Activated T-helper 2 cell treated with anti-CD3 and anti-CD28 coated beads, Interferon-gamma antibody, Interleukin-2, Interleukin-4, amounts not matched to agents 10 μg/mL and 5 μg/mL and 100 μg/mL, durations not matched to agents 14 hours and 24 hours and 36 hours (primary cell): ENCODE data around the gene GRK1. TPM values are rescaled to one million over a fixed set of nuclear protein-coding genes. Genes with fewer than 3 reads are reported as not detected.

Experiments used
- DNase-seq: peaks from one replicate; pipeline ENCODE4 v3.0.0; 2021; ENCODE audit warnings: low spot score
- H3K27ac Mint-ChIP-seq: one replicate; pipeline ENCODE4 v1.8.0; 2021; ENCODE audit warnings: mixed read lengths
- H3K27me3 Mint-ChIP-seq: one replicate; pipeline ENCODE4 v1.8.0; 2021; ENCODE audit warnings: low read depth, mixed read lengths
- H3K36me3 Mint-ChIP-seq: one replicate; pipeline ENCODE4 v1.8.0; 2021; ENCODE audit warnings: low read depth, mixed read lengths
- H3K4me1 Mint-ChIP-seq: one replicate; pipeline ENCODE4 v1.8.0; 2021; ENCODE audit warnings: low read depth, mixed read lengths
- H3K4me3 Mint-ChIP-seq: one replicate; pipeline ENCODE4 v1.8.0; 2021; ENCODE audit warnings: low read depth, mild to moderate bottlenecking, moderate library complexity, mixed read lengths
- H3K9me3 Mint-ChIP-seq: one replicate; pipeline ENCODE4 v1.8.0; 2021; ENCODE audit warnings: mixed read lengths
- intact Hi-C: fragments of 100-400 bp; cut with micrococcal nuclease; formaldehyde crosslinking; loops from one replicate; pipeline ENCODE4 v1.15.1; 2023
- total RNA-seq: library from RNA; stranded (reverse); gene quantifications from 2 replicates; pipeline ENCODE4 v1.2.3, GENCODE V29; 2022

GRK1 gene
- total RNA-seq, 1 donor from 2014 or later = 0.11 TPM

- no peak for DNase-seq
- no peaks in the 10 kb centered on the region for H3K9me3 Mint-ChIP-seq
- H3K36me3 Mint-ChIP-seq = peaks cover 54% of the 10 kb centered on the region
- no peaks in the 10 kb centered on the region for H3K27me3 Mint-ChIP-seq
- intact Hi-C loops = no loop called here
- no peaks in the 10 kb centered on the region for H3K4me1 Mint-ChIP-seq
- H3K4me3 Mint-ChIP-seq = no peak overlapping the region
- H3K27ac Mint-ChIP-seq = no peak overlapping the region
These were observed 40.9 kb upstream of the GRK1 start for GRCh38 chr13:113625965-113626721.

GRCh38 chr13:113627136-113627535, 39.9 kb upstream of the GRK1 start:
- Mint-ChIP-seq H3K4me3 (no peak overlapping the region), H3K4me1 (no peaks in the 10 kb centered on the region), H3K9me3 (no peaks in the 10 kb centered on the region), H3K27me3 (no peaks in the 10 kb centered on the region), H3K27ac (no peak overlapping the region), H3K36me3 (peaks cover 60% of the 10 kb centered on the region)
- intact Hi-C loops = no loop called here
- DNase-seq = no peak

- H3K9me3 Mint-ChIP-seq = no peaks in the 10 kb centered on the region
- peak overlapping the region; percentile 49 for H3K27ac Mint-ChIP-seq
- no peaks in the 10 kb centered on the region for H3K27me3 Mint-ChIP-seq
- peaks cover 70% of the 10 kb centered on the region for H3K36me3 Mint-ChIP-seq
- H3K4me3 Mint-ChIP-seq = no peak overlapping the region
- H3K4me1 Mint-ChIP-seq = no peaks in the 10 kb centered on the region
- DNase-seq = no peak
- intact Hi-C loops = no loop called here
These were observed 38.4 kb upstream of the GRK1 start for GRCh38 chr13:113628291-113629270.

- Mint-ChIP-seq H3K4me1 (no peaks in the 10 kb centered on the region), H3K9me3 (no peaks in the 10 kb centered on the region), H3K36me3 (peaks cover 70% of the 10 kb centered on the region), H3K27ac (no peak overlapping the region), H3K4me3 (no peak overlapping the region), H3K27me3 (no peaks in the 10 kb centered on the region)
- intact Hi-C loops = no loop called here
- DNase-seq = no peak
These were observed 37.2 kb upstream of the GRK1 start for GRCh38 chr13:113629866-113630265.

GRCh38 chr13:113630296-113630695, 36.7 kb upstream of the GRK1 start:
- DNase-seq = no peak
- H3K27ac Mint-ChIP-seq = no peak overlapping the region
- H3K27me3 Mint-ChIP-seq = no peaks in the 10 kb centered on the region
- H3K36me3 Mint-ChIP-seq = peaks cover 68% of the 10 kb centered on the region
- intact Hi-C loops = no loop called here
- H3K4me1 Mint-ChIP-seq = no peaks in the 10 kb centered on the region
- no peaks in the 10 kb centered on the region for H3K9me3 Mint-ChIP-seq
- no peak overlapping the region for H3K4me3 Mint-ChIP-seq

- DNase-seq = no peak
- Mint-ChIP-seq H3K27ac (no peak overlapping the region), H3K27me3 (no peaks in the 10 kb centered on the region), H3K4me3 (no peak overlapping the region), H3K4me1 (no peaks in the 10 kb centered on the region), H3K9me3 (no peaks in the 10 kb centered on the region), H3K36me3 (peaks cover 65% of the 10 kb centered on the region)
- intact Hi-C loops = no loop called here
These were observed 36.2 kb upstream of the GRK1 start for GRCh38 chr13:113630804-113631203.

GRCh38 chr13:113631341-113632095, 35.5 kb upstream of the GRK1 start:
- peaks cover 65% of the 10 kb centered on the region for H3K36me3 Mint-ChIP-seq
- H3K9me3 Mint-ChIP-seq = no peaks in the 10 kb centered on the region
- no peaks in the 10 kb centered on the region for H3K4me1 Mint-ChIP-seq
- intact Hi-C loops = no loop called here
- no peak for DNase-seq
- no peaks in the 10 kb centered on the region for H3K27me3 Mint-ChIP-seq
- no peak overlapping the region for H3K4me3 Mint-ChIP-seq
- H3K27ac Mint-ChIP-seq = no peak overlapping the region

- intact Hi-C loops = no loop called here
- Mint-ChIP-seq H3K27ac (no peak overlapping the region), H3K36me3 (peaks cover 72% of the 10 kb centered on the region), H3K4me3 (no peak overlapping the region), H3K4me1 (no peaks in the 10 kb centered on the region), H3K9me3 (no peaks in the 10 kb centered on the region), H3K27me3 (no peaks in the 10 kb centered on the region)
- DNase-seq = no peak
These were observed 34.1 kb upstream of the GRK1 start for GRCh38 chr13:113632706-113633484.

- intact Hi-C loops = no loop called here
- DNase-seq = no peak
- Mint-ChIP-seq H3K36me3 (peaks cover 76% of the 10 kb centered on the region), H3K9me3 (no peaks in the 10 kb centered on the region), H3K4me1 (no peaks in the 10 kb centered on the region), H3K27ac (no peak overlapping the region), H3K27me3 (no peaks in the 10 kb centered on the region), H3K4me3 (no peak overlapping the region)
These were observed 33.5 kb upstream of the GRK1 start for GRCh38 chr13:113633485-113633873.

GRCh38 chr13:113634279-113635047, 32.6 kb upstream of the GRK1 start:
- no peak for DNase-seq
- Mint-ChIP-seq H3K4me1 (no peaks in the 10 kb centered on the region), H3K9me3 (no peaks in the 10 kb centered on the region), H3K36me3 (peaks cover 73% of the 10 kb centered on the region), H3K27me3 (no peaks in the 10 kb centered on the region), H3K4me3 (no peak overlapping the region), H3K27ac (no peak overlapping the region)
- intact Hi-C loops = no loop called here

- H3K4me1 Mint-ChIP-seq = no peaks in the 10 kb centered on the region
- DNase-seq = no peak
- no peaks in the 10 kb centered on the region for H3K27me3 Mint-ChIP-seq
- H3K4me3 Mint-ChIP-seq = no peak overlapping the region
- peaks cover 77% of the 10 kb centered on the region for H3K36me3 Mint-ChIP-seq
- H3K27ac Mint-ChIP-seq = no peak overlapping the region
- H3K9me3 Mint-ChIP-seq = no peaks in the 10 kb centered on the region
- intact Hi-C loops = no loop called here
These were observed 32.0 kb upstream of the GRK1 start for GRCh38 chr13:113635048-113635420.
